Activated CD8-positive, alpha-beta memory T cell treated with anti-CD3 and anti-CD28 coated beads, Interleukin-2, amount 50 U/mL, for 1 hour (primary cell): Measurements from ENCODE around the gene ROBO4.

Experiments used
- DNase-seq: peaks from one replicate; pipeline ENCODE4 v3.0.0-alpha.2; 2020; ENCODE audit errors: extremely low read depth

The ROBO4 gene

DNA sequence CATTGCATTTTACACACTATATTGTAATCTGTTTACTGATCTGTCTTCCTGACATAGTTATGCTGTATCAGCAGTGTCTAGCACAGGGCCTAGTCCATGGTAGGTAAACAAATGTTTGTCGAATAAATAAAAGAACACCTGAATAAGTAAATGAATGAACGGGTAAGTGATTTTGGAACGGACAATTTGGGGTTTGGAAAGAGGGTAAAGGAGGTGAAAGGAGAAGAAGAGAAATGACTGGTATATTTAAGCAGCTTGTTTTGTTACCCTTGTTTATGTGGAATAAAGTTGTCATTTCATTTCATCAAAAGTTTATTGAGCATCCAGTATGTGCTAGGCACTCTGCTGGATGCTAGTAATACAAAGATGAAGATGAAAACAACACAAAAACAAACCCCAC is 21.3 kb upstream of the ROBO4 start, which contains the start of gene HEPN1:
TSS of gene HEPN1 (plus strand) at position 301 of the 400 bp plus-strand sequence.
- no peak for DNase-seq

DNA sequence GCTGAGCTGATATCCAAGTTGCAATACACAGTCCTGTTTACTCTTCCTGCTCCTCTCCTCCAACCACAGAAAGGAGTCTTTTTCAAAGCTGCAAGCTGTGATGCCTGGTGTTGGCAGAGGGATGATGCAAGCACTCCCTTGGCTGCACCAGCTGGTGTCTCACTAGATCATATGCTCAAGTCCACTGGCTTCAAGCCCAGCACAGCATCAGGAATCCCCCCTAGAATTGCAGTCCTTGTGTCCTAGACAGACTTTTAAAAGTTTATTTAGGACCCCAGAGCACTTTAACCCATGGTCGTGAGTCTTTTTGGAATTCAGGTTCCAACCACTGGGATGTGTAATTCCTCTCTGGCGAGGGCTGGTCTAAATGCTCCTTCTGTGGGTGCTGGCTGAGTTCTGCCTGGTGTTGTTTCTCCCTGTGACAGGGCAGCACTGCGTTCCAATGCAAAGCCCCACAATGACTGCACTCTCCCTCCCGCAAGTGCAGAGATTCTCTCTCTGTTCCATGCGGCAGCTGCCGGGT is 19.5 kb upstream of the ROBO4 start:
- no peak for DNase-seq

DNA sequence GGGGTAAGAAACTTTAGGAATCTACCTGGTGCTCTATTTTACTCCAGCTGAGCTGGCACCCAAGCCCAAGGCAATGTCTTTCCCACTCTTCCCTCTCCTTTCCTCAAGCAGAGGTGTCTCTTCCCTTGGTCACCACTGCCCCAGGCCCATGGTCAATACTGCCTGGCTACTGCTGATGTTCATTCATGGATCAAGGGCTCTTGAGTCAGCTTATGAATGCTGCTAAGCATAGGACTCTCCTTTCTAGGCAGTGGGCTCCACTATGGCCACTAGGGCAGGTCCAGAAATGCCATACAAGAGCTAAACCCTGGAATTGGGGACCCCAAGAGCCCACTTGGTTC is 18.7 kb upstream of the ROBO4 start:
- no peak for DNase-seq

DNA sequence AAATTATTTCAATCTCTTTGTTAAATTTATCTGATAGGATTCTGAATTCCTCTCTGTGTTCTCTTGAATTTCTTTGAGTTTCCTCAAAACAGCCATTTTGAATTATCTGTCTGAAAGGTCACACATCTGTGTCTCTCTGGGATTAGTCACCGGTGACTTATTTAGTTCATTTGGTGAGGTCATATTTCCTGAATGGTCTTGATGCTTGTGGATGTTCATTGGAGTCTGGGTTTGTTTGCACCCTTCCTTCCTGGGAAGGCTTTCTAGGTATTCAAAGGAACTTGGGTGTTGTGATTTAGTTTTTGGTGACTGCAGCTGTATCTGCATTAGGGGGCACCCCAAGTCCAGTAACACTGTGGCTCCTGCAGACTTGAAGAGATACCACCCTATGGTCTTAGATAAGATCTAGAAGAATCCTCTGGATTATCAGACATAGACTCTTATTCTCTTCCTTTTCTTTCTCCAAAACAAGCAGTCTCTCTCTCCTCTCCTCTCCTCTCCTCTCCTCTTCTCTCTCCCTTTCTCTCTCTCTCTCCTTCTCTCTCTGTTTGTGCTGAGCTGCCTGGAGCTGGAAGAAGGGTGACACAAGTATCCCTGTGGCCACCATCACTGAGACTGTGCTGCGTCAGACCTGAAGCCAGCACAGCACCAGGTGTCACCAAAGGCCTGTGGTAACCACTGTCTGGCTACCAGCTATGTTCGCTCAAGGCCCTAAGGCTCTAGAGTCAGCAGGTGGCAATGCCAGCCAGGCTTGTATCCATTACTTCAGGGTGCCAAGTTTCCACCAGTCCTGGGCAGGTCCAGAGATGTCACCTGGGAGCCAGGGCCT is 18.1 kb upstream of the ROBO4 start:
- DNase-seq, result no peak

DNA sequence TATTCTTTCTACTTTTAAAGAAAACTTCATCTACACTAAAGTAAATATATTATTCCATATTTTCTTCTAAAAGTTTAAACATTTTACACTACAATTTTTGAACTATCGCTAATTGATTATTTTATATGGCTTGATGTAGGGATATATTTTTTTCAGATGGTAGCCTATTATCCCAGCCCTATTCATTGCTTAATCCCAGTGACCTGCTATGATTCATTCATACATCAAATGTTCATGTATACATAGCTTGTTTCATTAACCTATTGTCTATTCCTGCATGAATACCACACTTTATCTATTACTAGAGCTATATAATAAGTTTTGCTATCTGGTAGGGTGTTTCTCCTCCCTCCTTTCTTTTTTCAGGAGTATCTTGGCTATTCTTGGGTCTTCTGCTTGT is 5.0 kb upstream of the ROBO4 start:
- DNase-seq, result no peak

DNA sequence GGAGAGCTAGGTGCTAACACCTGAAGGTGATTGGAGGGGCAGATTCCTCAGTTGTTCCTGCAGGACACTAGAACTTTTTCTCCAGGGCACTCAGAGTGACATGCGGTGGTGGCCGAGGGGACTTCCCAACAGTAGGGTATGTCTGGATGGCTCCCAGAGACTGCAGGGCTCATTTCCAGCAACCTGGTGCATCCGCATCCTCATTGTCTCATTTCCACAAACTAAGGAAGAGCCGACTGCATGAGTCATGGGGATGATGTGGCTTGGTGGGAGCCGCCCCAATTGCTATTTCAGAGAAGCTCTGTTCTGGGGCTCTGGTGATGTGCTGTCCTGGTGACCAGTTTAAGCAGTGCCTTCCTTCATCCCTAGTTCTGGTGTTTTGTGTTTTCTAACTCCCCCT is 2.8 kb upstream of the ROBO4 start:
- DNase-seq, result no peak

DNA sequence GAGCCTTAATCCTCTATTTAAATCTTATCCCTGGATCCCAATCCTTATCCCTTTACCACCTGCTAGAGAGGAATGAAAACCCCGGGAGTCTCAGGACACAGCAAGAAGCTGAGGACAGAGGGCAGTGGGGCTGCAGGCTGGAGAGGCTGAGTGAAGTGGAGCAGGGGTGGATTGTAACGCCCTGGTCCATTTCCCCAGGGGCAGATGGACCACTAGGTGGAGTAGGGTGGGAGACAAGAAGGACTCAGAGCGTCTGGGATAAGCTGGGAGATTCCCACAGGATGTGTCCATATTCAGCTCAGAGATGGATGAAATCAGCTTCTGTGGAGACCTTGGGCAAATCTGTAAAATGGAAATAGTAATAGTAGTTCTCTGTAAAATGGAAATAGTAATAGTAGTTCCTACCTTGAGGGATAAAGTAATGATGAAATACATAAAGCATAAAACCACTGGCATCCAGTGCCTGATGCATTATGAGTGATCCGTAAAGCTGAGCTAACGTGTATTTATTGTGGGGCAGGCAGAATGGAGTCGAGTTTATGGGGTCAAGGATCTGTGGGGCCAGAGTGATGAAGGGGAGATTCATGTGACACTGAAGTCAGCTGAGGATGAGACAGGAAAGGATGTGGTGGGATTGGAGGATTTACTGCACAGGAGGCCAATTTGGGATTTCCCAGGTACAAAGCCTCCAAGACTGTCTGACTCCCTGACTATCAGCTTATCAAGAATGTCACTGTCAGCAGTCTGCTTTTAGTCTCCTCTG is 1.9 kb upstream of the ROBO4 start:
- DNase-seq, result no peak

DNA sequence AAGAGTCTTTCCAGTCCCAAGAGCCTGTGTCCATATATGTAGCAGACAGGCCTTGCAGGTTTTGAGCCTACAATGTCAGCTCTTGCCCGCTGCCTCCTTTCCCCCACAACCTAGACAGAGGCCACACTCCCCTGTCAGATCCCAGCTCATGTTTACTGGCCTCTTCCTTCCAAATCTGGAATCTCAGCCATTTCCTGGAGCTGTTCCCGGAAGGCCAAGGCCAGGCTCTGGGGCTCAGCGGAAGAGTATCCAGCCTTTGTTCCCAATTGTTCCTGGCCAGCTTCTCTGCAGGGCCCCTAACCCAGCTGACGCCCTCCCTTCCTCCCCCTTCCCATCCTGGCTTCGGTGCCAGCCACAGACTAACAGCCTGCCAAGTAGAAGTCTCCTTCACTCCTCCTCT is 1.0 kb upstream of the ROBO4 start:
- no peak for DNase-seq

DNA sequence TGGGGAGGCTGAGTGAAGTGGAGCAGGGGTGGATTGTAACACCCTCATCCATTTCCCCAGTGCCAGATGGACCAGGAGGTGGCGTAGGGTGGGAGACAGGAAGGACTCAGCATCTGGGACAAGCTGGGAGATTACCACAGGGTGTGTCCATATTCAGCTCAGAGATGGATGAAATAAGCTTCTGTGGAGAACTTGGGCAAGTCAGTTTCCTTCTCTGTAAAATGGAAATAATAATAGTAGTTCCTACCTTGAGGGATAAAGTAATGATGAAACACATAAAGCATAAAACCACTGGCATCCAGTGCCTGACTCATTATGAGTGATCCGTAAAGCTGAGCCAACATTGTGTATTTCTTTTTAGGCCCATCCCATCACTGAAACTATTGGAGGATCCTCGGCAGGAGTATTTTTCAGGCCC is 607 bp upstream of the ROBO4 start:
- no peak for DNase-seq

DNA sequence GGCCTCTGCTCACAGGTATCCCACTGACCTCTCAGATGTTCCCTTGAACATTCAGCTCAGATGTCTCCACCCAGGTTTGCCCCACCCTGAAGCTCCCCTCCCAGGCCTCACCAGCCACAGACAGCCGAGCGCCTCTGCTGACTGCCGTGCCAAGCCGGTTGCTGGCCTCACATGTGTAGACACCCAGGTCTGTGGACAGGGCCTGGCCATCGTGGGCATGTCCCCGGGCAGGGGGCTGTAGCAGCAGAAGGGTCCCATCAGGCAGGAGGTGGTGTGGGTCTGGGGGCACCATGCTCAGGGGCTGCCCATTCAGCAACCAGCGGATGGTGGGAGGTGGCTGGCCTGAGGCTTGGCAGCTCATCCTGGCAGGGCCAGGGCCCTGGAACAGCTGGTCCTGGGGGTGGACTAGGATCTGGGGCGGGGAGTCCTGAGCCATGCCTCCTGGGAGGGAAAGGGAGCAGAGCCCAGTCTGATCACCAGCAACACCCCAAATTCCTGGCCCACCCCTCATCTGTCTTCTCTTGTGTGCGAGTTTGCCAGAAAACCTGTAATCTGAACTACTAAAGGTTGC is 759 bp downstream of the ROBO4 start:
- DNase-seq, result no peak

DNA sequence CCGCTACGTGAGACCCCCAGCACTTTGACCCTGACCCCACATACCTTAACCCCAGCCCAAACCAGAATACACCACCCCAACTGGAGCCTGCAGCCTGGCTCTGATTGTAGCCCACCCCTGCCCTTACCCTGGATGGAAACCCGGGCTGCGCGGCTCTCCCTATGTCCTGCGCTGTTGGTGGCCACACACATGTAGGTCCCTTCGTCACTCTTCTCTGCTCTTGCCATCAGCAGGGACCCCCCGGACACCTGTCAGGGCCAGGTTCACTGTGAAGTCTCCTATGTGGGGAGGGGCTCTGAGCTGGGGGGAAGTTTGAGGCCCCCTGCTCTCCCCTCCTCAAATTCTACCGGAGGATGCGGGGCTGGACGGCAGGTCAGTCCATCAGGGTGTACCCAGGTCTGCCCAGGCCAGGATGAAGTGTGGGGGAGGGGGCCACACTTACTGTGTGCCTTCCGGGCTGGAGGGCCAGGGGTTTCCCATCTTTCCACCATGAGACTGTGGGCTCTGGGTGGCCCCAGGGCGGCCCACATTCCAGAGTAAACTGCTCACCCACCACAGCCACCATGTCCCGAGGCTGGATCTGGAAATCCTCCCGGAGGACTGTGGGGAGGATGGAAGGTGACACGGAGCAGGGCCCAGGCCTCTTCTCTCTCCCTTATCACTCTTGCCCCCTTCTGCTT is 1.5 kb downstream of the ROBO4 start:
- no peak for DNase-seq

DNA sequence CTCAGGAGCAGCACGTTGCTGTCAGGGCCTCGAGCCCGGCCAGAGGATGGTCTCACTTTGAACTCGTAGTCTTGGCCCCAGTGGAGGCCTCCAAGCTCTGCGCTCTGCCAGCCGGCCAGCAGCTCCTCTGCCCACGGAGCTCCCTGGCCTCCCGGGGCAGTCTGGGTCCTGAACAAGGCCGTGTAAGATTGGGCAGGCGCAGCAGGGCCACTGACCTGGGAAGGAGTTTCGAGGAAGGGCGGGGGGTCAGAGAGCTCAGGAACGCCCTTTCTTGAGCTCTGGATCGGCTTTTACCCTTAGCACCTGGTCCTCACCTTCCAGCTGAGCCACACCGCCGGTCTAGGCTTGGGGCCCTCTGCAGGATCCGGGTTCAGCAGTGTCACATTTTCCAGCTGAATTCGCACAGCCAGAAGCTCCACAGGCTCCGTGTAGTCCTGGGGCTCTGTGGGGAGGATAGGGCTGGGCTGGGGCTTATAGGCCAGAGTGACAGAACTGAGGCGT is 2.1 kb downstream of the ROBO4 start:
- DNase-seq, result no peak

DNA sequence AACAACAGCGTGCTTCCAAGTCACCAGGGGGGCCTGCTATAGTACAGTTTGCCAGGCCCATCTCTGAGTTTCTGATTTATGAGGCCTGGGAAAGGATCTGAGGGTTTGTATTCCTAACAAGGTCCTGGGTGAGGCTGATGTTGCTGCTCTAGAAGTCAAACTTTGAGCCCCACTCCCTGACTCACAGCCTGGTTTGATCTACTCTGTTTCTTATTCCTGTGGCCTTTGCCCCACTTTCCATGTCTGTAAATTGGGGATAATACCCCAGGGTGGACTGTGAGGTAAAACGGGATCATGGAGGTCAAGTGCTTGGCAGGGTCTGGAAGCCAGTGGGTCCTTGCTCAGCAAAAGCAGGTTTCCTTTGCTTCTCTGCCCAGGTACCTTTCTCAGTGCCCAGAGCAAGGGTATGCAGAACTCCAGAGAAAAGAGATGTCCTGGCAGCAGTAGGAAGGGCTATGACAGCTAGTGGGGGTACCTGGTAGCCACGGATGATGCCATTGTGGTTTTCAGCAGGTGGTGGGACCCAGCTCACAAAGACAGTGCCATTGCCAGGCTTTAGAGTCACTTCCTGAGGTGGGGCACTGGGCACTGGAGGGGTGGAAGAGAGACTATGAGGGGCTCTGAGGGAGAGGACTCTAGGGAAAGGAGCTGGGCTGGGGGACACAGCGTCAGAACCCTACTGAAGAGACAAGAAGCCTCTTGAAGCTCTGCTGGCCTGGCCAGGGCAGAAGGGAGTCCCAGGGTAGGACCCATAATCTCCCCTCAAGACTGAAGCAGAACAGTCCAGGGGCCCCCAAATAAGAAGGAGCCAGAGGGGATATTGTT is 2.8 kb downstream of the ROBO4 start:
- no peak for DNase-seq

DNA sequence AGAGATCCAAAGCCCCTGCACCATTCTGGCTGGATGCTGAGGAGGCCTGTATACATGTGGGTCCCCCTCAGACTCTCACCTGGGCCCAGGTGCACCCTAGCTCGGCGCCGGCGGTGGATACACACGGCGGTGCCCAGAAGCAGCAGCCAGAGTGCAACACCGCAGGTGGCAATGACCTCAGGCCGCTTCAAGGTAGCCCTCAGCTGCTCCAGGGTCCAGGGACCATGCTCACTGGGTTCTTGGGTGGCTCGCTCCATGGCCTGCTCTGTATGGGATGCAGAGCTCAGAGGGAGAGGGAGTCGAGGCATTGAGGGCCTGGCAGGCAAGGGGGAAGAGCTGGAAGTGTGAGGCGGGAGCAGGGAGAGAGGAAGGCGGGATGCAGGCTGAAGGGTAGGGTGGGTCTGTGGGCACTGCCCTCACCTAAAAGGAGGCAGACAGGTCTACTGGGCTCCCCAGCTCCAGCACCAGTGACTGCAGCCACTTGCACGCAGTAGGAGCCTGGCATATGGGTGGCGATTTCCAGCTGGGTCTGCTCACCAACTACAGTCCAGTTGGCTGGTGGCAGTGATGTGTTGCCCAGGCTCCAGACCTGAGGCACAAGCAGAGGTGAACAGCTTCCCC is 3.8 kb downstream of the ROBO4 start:
- no peak for DNase-seq

DNA sequence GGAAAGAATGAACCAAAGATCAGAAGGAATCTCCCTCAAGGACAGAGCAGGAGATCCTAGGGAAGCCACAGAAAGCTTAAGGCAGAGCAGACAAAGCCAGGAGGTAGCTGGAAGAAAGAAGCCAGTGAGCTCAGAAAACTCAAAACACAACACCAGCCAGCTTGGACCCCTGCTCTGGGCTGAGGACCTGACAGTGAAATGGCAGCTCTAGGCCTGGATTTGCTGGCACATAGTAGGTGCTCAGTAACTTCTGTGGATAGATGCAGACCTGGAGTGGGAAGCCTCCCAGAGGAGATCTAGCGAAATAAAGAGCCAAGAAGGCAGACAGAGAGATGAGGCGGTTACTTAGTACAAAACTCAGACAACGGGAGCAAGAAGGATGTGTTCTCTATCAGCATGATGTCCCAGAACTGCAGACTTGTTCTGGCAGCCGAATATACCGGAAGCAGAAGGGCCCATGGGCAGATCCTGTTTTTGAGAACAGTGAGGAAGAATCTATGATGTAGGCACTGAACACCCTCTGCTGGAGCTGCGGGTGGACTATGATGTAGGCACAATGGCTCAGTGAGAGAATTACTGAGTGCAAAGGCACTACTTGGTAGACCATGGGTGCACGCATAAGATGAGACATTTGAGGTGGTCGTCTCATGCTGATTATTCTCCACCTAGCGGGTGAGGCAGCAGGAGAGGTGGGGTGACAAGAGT is 4.8 kb downstream of the ROBO4 start:
- DNase-seq, result no peak

DNA sequence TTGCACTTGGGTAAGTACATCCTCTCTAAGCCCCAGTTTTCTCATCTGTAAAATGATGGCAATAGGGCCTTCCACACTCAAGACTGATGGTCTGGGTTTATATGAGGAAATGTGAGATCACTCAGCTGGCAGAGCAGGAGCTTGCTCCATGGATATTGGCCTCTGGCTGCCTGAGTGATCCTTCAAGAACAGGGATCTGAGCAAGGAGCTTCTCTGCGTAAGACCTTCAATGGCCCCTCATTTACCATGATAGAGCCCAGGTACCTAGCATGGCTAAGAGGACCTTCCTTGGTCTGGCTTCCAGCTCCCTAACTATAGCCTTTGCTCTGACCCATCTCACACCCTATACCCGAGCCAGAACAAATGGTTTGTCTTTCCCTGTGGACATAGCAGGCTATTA is 5.5 kb downstream of the ROBO4 start:
- DNase-seq, result no peak

DNA sequence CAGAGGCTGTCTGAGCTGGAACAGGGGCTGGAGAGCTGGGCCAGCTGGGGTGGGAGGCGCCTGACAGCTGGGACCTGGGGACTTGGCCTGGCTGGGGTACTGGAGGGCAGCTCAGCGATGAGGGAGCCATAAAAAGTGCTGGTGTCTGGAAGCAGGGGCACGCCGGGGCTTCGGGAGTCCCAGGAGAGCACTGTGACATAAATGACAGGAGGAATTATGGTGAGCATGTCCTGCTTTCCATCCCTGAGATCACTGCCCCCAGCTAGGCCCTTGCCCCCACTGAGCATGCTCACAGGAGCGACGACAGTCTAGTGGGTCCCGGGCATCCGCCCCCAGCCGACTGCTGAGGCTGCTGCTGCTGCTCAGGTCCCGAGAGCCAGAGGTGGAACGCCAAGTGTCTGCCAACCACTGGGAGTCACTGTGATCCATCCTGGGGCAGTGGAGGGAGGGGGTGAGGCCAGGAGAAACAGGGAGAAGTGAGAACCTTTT is 6.2 kb downstream of the ROBO4 start:
- DNase-seq, result no peak

DNA sequence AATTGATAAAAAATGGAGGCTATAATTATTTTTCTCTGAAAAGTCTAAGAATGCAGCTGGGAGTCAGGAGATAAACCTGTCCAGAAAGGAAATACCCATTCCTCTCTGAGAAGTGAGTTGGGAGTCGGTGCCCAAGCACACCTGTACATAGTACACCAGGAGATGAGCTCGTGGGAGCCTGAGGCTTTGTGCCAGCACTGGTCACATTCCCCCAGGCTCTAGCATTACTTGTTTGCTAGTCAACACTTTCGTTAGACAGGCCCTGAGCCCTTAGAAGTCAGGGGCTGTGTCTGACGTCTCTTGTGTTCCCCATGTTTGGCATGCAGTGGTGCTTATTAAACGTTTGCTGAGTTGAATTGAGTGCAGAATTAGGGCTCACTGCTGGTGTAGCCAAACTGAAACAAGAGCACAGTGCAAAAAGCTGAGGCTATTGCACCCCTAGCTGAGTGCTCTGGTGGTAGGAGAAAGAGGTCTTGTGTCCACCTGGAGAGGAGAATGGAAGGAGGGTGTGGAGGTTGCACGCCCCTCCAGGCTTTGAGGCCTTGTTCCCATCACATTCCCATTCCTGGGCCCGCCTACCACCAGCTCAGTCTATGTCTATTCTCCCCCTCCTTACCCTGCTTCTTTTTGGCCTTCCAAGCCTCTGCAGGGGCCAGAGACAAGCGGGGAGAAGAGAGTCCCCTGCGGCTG is 6.8 kb downstream of the ROBO4 start:
- no peak for DNase-seq

DNA sequence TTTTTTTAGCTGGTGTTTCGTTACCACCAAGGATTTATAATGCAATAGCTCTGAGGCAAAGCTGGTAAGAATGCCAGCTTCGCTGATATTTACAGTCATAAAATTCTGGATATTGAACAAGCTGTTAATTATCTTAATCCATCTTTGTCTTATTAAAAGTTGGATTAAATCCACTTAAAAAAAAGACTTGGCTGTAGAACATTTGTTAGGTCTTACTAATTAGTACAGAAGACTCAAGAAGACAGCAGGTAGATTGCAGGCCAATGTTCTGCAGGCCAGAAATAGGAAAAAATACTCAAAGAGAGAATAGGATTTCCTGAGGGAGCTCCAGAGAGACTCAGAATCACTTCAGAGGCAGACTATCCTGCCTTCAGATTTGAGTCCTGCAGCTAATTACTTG is 7.5 kb downstream of the ROBO4 start:
- DNase-seq, result no peak
